ENCODE measurements around the gene IFNL3.
"Not testable (repeated sequence)": the region's sequence is repeated elsewhere in the genome, so short reads cannot be mapped to it uniquely, and the experiment has no call there.

Gene IFNL3

GRCh38 chr19:39253374-39254149, 8.8 kb upstream of the IFNL3 start:
- no peak for DNase-seq (ENCODE audit: low read depth)

GRCh38 chr19:39252458-39252857, 7.7 kb upstream of the IFNL3 start:
- DNase-seq (ENCODE audit: low read depth), result no peak

GRCh38 chr19:39251846-39252245, 7.0 kb upstream of the IFNL3 start:
- no peak for DNase-seq (ENCODE audit: low read depth)

GRCh38 chr19:39251081-39251480, 6.3 kb upstream of the IFNL3 start:
- no peak for DNase-seq (ENCODE audit: low read depth)

GRCh38 chr19:39248806-39249205, 4.0 kb upstream of the IFNL3 start, which contains the start of gene IFNL4:
Gene IFNL4, minus strand, starts transcription at chr19:39248856.
- DNase-seq (ENCODE audit: low read depth), result no peak

GRCh38 chr19:39247701-39248664, 3.2 kb upstream of the IFNL3 start:
- no peak for DNase-seq (ENCODE audit: low read depth)

GRCh38 chr19:39246951-39247669, 2.3 kb upstream of the IFNL3 start:
- peak; percentile 28 for DNase-seq (ENCODE audit: low read depth)

GRCh38 chr19:39245166-39245565, 360 bp upstream of the IFNL3 start:
- DNase-seq (ENCODE audit: low read depth), result not testable (repeated sequence)

- DNase-seq (ENCODE audit: low read depth), result not testable (repeated sequence)
Observed at GRCh38 chr19:39243741-39244140, 1.1 kb downstream of the IFNL3 start.

GRCh38 chr19:39240421-39240820, 4.4 kb downstream of the IFNL3 start:
- no peak for DNase-seq (ENCODE audit: low read depth)

- DNase-seq (ENCODE audit: low read depth), result no peak
Observed at GRCh38 chr19:39238944-39239343, 5.9 kb downstream of the IFNL3 start.

GRCh38 chr19:39238209-39238608, 6.6 kb downstream of the IFNL3 start:
- no peak for DNase-seq (ENCODE audit: low read depth)

- no peak for DNase-seq (ENCODE audit: low read depth)
Observed at GRCh38 chr19:39237200-39238184, 7.3 kb downstream of the IFNL3 start.

- no peak for DNase-seq (ENCODE audit: low read depth)
Observed at GRCh38 chr19:39236527-39236926, 8.3 kb downstream of the IFNL3 start.

GRCh38 chr19:39232708-39233107, 12.1 kb downstream of the IFNL3 start:
- DNase-seq (ENCODE audit: low read depth), result no peak

- no peak for DNase-seq (ENCODE audit: low read depth)
Observed at GRCh38 chr19:39230096-39230764, 14.6 kb downstream of the IFNL3 start.

- DNase-seq (ENCODE audit: low read depth), result no peak
Observed at GRCh38 chr19:39224910-39225309, 19.9 kb downstream of the IFNL3 start.

GRCh38 chr19:39223703-39224279, 21.0 kb downstream of the IFNL3 start:
- peak; percentile 41 for DNase-seq (ENCODE audit: low read depth)

- DNase-seq (ENCODE audit: low read depth), result not testable (repeated sequence)
Observed at GRCh38 chr19:39219108-39219507, 25.7 kb downstream of the IFNL3 start.

Data from EH (cell line).